Middle frontal gyrus (tissue), 1 donor: Measurements from ENCODE around the gene ERICH3.
A peak's percentile ranks its signal among the peaks of the same experiment; 100 is the strongest.

Source experiments
- DNase-seq: peaks from one replicate; pipeline ENCODE4 v3.0.0-alpha.2; 2015; ENCODE audit warnings: low spot score; ENCODE audit errors: extremely low spot score

ERICH3 gene

GRCh38 chr1:74673351-74674111, at the start of gene ERICH3:
TSS of gene ERICH3 (minus strand) at chr1:74673792. CDS start at chr1:74673519, 273 bp downstream.
- DNase-seq, result no peak

- DNase-seq, result no peak
Observed at GRCh38 chr1:74717626-74718025, 44.0 kb upstream of the ERICH3 start.

- DNase-seq, result no peak
Observed at GRCh38 chr1:74716822-74717221, 43.2 kb upstream of the ERICH3 start.

- no peak for DNase-seq
Observed at GRCh38 chr1:74715806-74716205, 42.2 kb upstream of the ERICH3 start.

GRCh38 chr1:74715236-74715502, 41.6 kb upstream of the ERICH3 start:
- no peak for DNase-seq

GRCh38 chr1:74714429-74715235, 41.0 kb upstream of the ERICH3 start:
- DNase-seq, result no peak

GRCh38 chr1:74713849-74714248, 40.3 kb upstream of the ERICH3 start:
- DNase-seq, result no peak

- no peak for DNase-seq
Observed at GRCh38 chr1:74712881-74713280, 39.3 kb upstream of the ERICH3 start.

- DNase-seq, result no peak
Observed at GRCh38 chr1:74703386-74704182, 30.0 kb upstream of the ERICH3 start.

GRCh38 chr1:74699331-74699730, 25.7 kb upstream of the ERICH3 start:
- no peak for DNase-seq

GRCh38 chr1:74697832-74698231, 24.2 kb upstream of the ERICH3 start:
- no peak for DNase-seq

- no peak for DNase-seq
Observed at GRCh38 chr1:74693473-74693872, 19.9 kb upstream of the ERICH3 start.

GRCh38 chr1:74690909-74691308, 17.3 kb upstream of the ERICH3 start:
- DNase-seq, result no peak

- no peak for DNase-seq
Observed at GRCh38 chr1:74690364-74690696, 16.7 kb upstream of the ERICH3 start.

GRCh38 chr1:74689621-74690363, 16.2 kb upstream of the ERICH3 start:
- peak; percentile 70 for DNase-seq

GRCh38 chr1:74686928-74687327, 13.3 kb upstream of the ERICH3 start:
- no peak for DNase-seq

- no peak for DNase-seq
Observed at GRCh38 chr1:74684301-74684700, 10.7 kb upstream of the ERICH3 start.

- DNase-seq, result no peak
Observed at GRCh38 chr1:74683656-74684055, 10.1 kb upstream of the ERICH3 start.

- DNase-seq, result no peak
Observed at GRCh38 chr1:74681851-74682250, 8.3 kb upstream of the ERICH3 start.

- DNase-seq, result no peak
Observed at GRCh38 chr1:74681449-74681848, 7.9 kb upstream of the ERICH3 start.

- no peak for DNase-seq
Observed at GRCh38 chr1:74681001-74681400, 7.4 kb upstream of the ERICH3 start.

GRCh38 chr1:74679811-74680210, 6.2 kb upstream of the ERICH3 start:
- DNase-seq, result no peak
